Measurements from ENCODE around the gene LATS2.
"Not testable (repeated sequence)": the region's sequence is repeated elsewhere in the genome, so short reads cannot be mapped to it uniquely, and the experiment has no call there.

LATS2 gene

DNA sequence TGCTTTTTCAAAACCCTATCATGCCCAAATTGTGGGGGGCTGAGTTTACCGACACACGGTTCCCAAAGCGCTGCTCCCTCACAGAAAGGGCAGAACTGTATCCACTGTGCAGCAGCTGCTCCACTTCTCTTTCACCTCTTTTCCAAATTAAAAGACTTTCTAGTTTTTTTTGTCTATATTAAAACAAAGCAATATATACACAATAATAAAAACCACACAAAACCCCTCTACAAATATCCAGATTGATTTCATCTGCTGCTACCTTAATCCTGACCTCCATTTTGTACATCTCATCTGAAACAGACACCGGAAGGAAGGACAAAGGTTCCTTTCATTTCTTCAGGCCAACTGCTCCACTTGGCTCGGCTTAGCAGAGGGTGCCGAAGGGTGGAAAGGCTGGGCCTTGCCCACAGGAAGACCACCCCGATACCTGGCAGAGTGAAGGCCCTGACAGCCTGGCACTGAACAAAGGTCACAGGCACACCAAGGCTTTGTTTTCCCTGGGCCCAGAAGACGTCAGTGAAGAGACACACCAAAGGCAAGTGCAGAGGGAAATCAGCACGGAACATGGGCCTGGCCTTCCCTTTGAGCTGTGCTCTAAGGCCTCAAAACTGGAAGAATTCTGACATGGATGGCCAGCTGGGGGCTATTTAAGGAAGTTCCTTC lies 71.6 kb downstream of the LATS2 start:
- no peak for DNase-seq

DNA sequence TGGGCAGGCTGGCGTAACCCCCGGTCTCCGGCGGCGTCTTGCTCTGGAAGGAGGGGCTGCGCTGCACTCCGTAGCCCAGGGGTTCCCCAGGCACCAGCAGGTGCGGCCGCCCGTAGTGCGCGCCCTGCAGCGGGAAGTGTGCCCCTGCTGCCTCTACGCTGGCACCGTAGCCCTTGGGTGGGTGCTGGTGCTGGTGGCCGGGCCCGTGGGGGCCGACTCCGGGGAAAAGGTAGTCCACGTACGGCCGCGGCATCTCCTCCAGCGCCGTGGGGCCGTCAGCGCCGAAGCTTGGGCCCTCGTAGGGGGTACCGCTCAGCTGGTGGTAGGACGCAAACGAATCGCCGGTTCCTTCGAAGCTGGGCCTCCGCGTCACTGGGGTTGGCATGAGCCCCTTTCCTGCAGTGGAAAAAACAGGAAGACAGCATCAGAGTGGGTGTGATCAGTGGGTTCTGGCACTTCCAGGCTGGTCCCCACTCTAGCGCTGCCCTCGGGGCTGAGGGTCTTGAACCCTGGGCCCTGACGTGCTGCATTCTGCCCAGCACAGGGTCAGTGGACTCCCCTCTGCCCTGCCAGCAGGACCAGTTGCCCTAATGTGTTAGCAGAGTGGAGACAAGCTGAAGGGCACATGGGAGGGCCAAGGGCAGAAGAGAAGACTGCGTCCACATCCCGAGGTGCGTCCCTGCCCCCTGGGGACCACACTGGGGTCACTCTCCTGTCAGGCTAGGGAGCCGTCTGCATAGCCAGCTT lies 72.3 kb downstream of the LATS2 start:
- no peak for DNase-seq

- DNase-seq: no peak
Observed at GRCh38 chr13:20988033-20988908, 73.1 kb downstream of the LATS2 start.

DNA sequence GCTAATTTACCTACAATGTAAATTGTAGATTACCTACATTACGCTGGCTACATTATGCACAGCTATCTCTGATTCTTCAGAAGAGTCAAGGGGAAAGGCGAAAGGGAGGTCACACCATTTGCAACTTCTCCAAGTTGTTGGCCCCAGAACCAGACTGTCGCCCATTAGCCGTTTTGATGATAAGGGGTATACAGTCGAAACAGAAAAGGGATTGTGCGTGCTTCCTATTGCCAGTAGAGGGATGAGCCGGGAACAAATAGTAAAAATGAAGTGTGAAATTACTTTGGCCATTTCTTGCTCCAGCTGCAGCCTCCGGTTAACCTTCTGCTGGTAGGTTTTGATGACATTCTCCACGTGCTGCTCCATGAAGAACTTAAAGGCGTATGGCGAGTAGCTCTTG lies 73.8 kb downstream of the LATS2 start:
- no peak for DNase-seq

DNA sequence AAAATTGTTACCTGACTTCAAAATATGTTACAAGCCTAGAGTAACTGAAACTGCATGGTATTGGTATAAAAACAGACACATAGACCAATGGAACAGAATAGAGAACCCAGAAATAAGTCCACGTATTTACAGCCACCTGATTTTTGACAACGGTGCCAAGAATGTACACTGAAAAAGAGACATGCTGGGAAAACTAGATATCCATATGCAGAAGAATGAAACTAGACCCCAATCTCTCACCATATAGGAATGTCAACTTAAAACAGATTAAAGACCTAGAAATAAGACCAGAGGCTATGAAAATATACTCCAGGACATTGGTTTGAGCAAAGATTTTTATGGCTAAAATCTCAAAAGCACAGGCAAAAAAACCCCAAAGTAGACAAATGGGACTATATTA lies 76.5 kb downstream of the LATS2 start:
- DNase-seq: no peak

GRCh38 chr13:20983386-20983785 lies 78.0 kb downstream of the LATS2 start:
- DNase-seq: no peak

DNA sequence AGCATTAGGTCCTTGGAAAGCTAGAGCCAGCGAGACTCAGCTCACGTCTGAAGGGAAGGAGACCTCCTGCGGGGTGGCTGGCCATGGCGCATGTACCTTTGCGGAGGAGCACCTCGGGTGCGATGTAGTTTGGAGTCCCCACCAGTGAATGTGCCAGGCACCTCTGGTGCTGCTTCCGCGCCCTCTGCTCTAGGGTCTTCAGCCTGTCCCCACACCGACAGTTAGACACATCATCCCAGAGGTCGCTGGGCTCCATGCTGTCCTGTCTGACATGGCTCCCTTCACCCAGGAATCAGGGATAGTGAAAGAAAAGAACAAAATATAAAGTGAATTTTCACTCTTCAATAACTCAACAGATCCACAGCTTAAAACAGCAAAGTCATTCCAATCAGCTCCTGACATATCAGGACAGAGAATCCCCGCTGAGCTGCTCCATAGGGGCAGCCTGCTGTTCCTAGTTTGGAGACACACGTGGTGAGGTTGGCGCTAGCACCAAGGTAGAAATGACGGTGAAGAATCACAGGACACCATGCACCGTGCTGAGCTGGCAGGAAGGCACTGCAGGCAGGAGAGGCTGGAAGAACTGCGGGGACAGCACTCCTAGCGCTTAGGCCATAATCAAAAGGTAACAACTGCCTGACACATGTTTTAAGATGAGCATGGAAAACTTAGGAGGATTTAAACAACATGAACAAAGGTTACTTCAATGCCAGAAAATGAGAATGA lies 79.9 kb downstream of the LATS2 start:
- DNase-seq: no peak

- DNase-seq: no peak
Observed at GRCh38 chr13:20980899-20981298, 80.5 kb downstream of the LATS2 start.

DNA sequence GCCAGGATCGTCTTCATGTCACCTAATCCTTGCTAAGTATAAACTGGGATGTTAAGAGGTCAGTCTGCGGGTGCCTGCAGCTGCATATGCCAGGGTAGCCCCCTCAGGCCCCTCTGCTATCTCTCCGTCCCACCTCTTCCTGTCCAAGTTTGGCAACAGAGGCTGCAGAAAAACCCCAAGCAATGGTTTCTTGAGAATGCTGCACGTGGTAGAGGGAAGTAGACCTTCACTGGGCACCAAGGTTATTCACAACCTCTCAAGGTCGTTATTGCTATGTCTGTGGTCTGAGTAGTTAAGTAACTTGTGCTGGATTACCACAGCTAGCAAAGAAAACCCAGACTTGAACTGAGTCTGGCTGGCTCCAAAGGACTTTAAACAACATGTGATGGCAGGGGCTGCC lies 81.0 kb downstream of the LATS2 start:
- DNase-seq: no peak

GRCh38 chr13:20977394-20977793 lies 84.0 kb downstream of the LATS2 start:
- DNase-seq: no peak

DNA sequence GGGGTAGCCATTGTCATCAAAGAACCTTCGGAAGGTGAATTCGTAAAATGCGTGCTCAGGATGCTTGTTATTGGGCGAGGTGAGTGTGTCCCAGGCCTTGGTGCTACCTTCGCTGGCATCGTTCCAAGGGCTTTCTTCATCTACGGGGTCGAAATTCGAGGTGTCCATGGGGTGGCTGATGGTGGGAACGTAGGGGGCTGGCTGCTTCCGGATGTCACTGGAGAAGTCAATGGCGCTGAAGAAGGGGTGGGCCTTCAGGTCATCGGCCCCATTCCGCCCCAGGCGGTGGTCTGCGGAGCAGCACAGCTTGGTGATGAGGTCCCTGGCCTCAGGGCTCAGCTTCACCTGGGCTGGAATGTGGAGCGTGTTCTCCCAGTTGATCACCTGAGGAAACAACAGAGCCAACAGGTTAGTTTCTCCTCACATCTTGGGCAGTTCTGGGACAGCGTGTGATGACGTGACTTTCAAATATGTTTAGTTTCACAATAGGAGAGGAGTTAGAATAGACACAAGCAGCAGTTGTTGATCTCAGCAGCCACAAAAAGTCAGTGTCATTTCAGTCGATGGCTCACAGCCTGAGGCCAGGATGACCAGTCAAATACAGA lies 86.3 kb downstream of the LATS2 start:
- DNase-seq: no peak

DNA sequence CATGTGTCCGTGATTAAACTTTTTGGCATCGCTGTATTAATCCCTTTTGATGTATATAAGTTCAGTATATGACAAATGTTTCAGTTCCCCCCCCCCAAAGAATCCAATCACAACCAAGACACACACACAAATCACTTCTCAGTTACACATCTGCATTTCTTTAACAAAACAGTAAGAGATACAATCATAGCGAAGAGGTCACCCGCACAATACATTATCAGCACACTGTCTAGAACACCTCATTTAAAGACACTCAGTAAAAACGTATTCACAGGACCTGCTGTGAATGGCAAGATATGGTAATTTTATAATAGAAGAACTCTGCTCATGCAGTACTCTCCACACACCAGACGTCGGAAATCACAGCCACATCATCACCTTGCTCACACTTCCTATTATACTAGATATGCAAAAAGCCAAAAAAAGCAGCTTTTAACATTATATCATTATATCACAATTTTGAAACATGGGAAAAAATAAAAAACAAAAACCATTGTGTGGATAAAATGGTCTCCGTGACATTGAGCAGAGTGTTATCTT lies 87.4 kb downstream of the LATS2 start:
- no peak for DNase-seq

DNA sequence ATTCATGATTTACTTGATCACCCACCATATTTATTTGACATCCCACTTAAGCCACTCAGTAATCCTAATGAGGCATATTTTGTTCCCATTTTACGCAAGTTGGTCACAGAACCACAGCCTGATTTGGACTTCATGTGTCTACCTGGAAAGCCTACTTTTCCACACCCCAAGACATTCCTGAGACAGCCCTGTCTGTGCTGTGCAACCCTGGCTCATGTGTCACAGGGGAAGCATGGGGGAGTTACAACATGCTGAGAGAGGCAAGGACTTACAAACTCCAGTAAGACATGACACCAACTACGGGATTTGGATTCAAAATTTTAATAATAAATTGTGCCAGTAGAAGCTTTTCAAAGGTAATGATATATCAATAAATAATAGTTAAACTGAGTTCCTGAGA lies 88.7 kb downstream of the LATS2 start:
- DNase-seq: no peak

GRCh38 chr13:20969182-20969581 lies 92.2 kb downstream of the LATS2 start:
- no peak for DNase-seq

- no peak for DNase-seq
Observed at GRCh38 chr13:20968745-20969144, 92.6 kb downstream of the LATS2 start.

GRCh38 chr13:20967340-20967739 lies 94.0 kb downstream of the LATS2 start:
- no peak for DNase-seq

GRCh38 chr13:20964904-20965303 lies 96.5 kb downstream of the LATS2 start:
- DNase-seq: no peak

DNA sequence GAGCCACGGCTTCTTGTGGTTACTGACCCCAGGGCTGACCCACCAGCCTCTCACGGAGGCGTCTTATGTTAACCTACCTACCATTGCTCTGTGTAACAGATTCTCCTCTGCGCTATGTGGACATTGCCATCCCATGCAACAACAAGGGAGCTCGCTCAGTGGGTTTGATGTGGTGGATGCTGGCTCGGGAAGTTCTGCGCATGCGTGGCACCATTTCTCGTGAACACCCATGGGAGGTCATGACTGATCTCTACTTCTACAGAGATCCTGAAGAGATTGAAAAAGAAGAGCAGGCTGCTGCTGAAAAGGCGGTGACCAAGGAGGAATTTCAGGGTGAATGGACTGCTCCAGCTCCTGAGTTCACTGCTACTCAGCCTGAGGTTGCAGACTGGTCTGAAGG lies 99.7 kb downstream of the LATS2 start:
- not testable (repeated sequence) for DNase-seq

- DNase-seq: no peak
Observed at GRCh38 chr13:20960663-20961309, 100.6 kb downstream of the LATS2 start.

GRCh38 chr13:20957049-20957620 lies 104.3 kb downstream of the LATS2 start:
- DNase-seq: not testable (repeated sequence)

DNA sequence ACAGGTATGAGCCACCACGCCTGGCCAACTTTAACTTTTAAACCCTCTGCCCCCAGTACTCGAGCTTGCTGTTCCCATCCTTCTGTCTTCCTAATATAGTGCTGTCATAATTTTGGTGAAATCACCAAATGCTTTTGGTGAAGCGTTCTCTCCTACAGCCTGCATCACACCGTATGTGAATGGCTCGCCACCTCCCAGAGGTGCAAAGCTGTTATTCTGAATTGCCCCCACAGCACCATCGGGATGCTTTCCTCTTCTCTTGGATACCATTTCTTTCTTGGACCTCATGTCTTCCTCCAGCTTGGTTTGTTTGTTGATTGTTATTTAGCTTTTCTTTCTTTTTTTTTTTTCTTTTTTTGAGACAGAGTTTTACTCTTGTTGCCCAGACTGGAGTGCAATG lies 105.9 kb downstream of the LATS2 start:
- DNase-seq: no peak

Data from left hindlimb (tissue), 1 donor.